Measurements from ENCODE around the gene STIMATE.

The STIMATE gene

GRCh38 chr3:52891164-52891563 is 6.2 kb downstream of the STIMATE start:
- TF ChIP-seq ZNF175 (tag by site-specific recombination; IDR thresholded peaks at IDR 0.05) (no peak), ZNF843 (tag by site-specific recombination; IDR thresholded peaks at IDR 0.05) (no peak), KLF1 (tag by site-specific recombination; IDR thresholded peaks at IDR 0.05) (no peak), ZNF398 (tag by site-specific recombination; IDR thresholded peaks at IDR 0.05) (no peak), ZBTB17 (tag by site-specific recombination; IDR thresholded peaks at IDR 0.05) (no peak), ZFHX2 (tag by site-specific recombination; conservative IDR thresholded peaks at IDR 0.05) (no peak), ZNF658 (tag by site-specific recombination; IDR thresholded peaks at IDR 0.05) (no peak), ZNF280C (tag by site-specific recombination; IDR thresholded peaks at IDR 0.05) (no peak)
- CTCF ChIA-PET = no interaction called here
- H3K4me1 ChIP-seq (ENCODE audit: control insufficient read depth, insufficient read depth, low read length) = no peaks in the 10 kb centered on the region

GRCh38 chr3:52890735-52891134 is 6.6 kb downstream of the STIMATE start:
- TF ChIP-seq ZNF404 (tag by site-specific recombination; IDR thresholded peaks at IDR 0.05) (no peak), ZNF37A (tag by site-specific recombination; IDR thresholded peaks at IDR 0.05) (no peak), PBX3 (CRISPR knock-in tag; IDR thresholded peaks at IDR 0.05) (no peak)
- H3K9me3 ChIP-seq (ENCODE audit: control insufficient read depth, insufficient read depth, low read depth, low read length) = no peaks in the 10 kb centered on the region
- H3K36me3 ChIP-seq (ENCODE audit: control insufficient read depth in 2 of 2, insufficient read depth in 1 of 2, low read length in 2 of 2) = peaks cover 0 to 53% of the 10 kb centered on the region in 2 experiments; a peak in 1 of 3 replicates
- H3K4me3 ChIP-seq (ENCODE audit: low read depth, low read length) = no peak overlapping the region
- ChIA-PET POLR2A (no interaction called here), CTCF (no interaction called here)
- no peak overlapping the region for H3K27ac ChIP-seq (ENCODE audit: extremely low read depth, low read depth, low read length)
- no peaks in the 10 kb centered on the region for H3K4me1 ChIP-seq (ENCODE audit: control insufficient read depth, insufficient read depth, low read length)

More at GRCh38 chr3:52891164-52891563, 6.2 kb downstream of the STIMATE start:
- Histone ChIP-seq H3K36me3 (ENCODE audit: control insufficient read depth in 2 of 2, insufficient read depth in 1 of 2, low read length in 2 of 2) (peaks cover 0 to 49% of the 10 kb centered on the region in 2 experiments; a peak in 1 of 3 replicates), H3K4me3 (ENCODE audit: low read depth, low read length) (no peak overlapping the region), H3K9me3 (ENCODE audit: control insufficient read depth, insufficient read depth, low read depth, low read length) (no peaks in the 10 kb centered on the region), H3K27ac (ENCODE audit: extremely low read depth, low read depth, low read length) (no peak overlapping the region)
- POLR2A ChIA-PET = no interaction called here

GRCh38 chr3:52889901-52890300 is 7.4 kb downstream of the STIMATE start:
- ChIA-PET CTCF (no interaction called here), POLR2A (no interaction called here)
- H3K4me3 ChIP-seq (ENCODE audit: low read depth, low read length) = no peak overlapping the region
- no peaks in the 10 kb centered on the region for H3K9me3 ChIP-seq (ENCODE audit: control insufficient read depth, insufficient read depth, low read depth, low read length)
- H3K36me3 ChIP-seq (ENCODE audit: control insufficient read depth in 2 of 2, insufficient read depth in 1 of 2, low read length in 2 of 2) = peaks cover 0 to 52% of the 10 kb centered on the region in 2 experiments; a peak in 1 of 3 replicates
- no peak for TF ChIP-seq ZNF544 (tag by site-specific recombination; IDR thresholded peaks at IDR 0.05)
- no peak for TF ChIP-seq ZNF701 (tag by site-specific recombination; IDR thresholded peaks at IDR 0.05)
- no peak for TF ChIP-seq ZNF555 (tag by site-specific recombination; conservative IDR thresholded peaks at IDR 0.05)
- no peak for TF ChIP-seq ZNF112 (tag by site-specific recombination; IDR thresholded peaks at IDR 0.05)
- TF ChIP-seq ZSCAN30 (tag by site-specific recombination; IDR thresholded peaks at IDR 0.05) = no peak
- TF ChIP-seq ZBTB21 (tag by site-specific recombination; IDR thresholded peaks at IDR 0.05) = no peak
- TF ChIP-seq ZNF404 (tag by site-specific recombination; IDR thresholded peaks at IDR 0.05) = no peak
- no peak for TF ChIP-seq KLF1 (tag by site-specific recombination; IDR thresholded peaks at IDR 0.05)
- TF ChIP-seq ZNF423 (tag by site-specific recombination; IDR thresholded peaks at IDR 0.05) = no peak
- no peak for TF ChIP-seq ZNF48 (tag by site-specific recombination; IDR thresholded peaks at IDR 0.05)
- TF ChIP-seq ZNF529 (tag by site-specific recombination; IDR thresholded peaks at IDR 0.05; ENCODE audit: insufficient replicate concordance) = no peak
- no peak for TF ChIP-seq BCL11B (tag by site-specific recombination; IDR thresholded peaks at IDR 0.05; ENCODE audit: low read depth)
- no peak for TF ChIP-seq ZFP69B (tag by site-specific recombination; IDR thresholded peaks at IDR 0.05)
- TF ChIP-seq REST (tag by site-specific recombination; IDR thresholded peaks at IDR 0.05) = no peak
- H3K27ac ChIP-seq (ENCODE audit: extremely low read depth, low read depth, low read length) = no peak overlapping the region
- H3K4me1 ChIP-seq (ENCODE audit: control insufficient read depth, insufficient read depth, low read length) = no peaks in the 10 kb centered on the region

All from HEK293 (cell line).